H1 (cell line): Measurements from ENCODE around the gene CD38. TPM values are rescaled to one million over a fixed set of nuclear protein-coding genes. Genes with fewer than 3 reads are reported as not detected.

Source experiments
- CBX8 ChIP-seq: fragments of 300-800, 300-1000 bp; sonication (generic); IDR thresholded peaks from 2 replicates; pipeline ENCODE4 v1.7.1; 2016; ENCODE audit warnings: low read depth, low read length, borderline replicate concordance
- polyA plus RNA-seq, 7 experiments: library from polyadenylated mRNA; depleted of rRNA in 3 of 7; stranded (reverse) in 5 of 7; unstranded in 2 of 7; fragments of >200 nt in 5 of 7; fragments of 200-250 nt in 2 of 7; gene quantifications; 1 replicate in 5 of 7; 2 replicates in 1 of 7; 4 replicates in 1 of 7; pipeline versions ENCODE4 v1.2.1 to v1.2.3, GENCODE V29; 2011 to 2013; ENCODE audit warnings: missing spikeins in 2 of 7, mixed read lengths in 2 of 7
- total RNA-seq: library from RNA; stranded (reverse); fragmentation: NEBNext Ultra II Directional; extraction: Animal tissue kit (Norgen Biotek cat#: 25700); gene quantifications from 2 replicates; pipeline ENCODE4 v1.2.1, GENCODE V29; 2021
- TF ChIP-seq, protein P1 (sequence below): fragments of 300-600 bp; sonication (generic); IDR thresholded peaks from 2 replicates; pipeline ENCODE4 v1.7.1; 2012; ENCODE audit warnings: low read length, moderate library complexity, mild to moderate bottlenecking, inconsistent platforms; ENCODE audit not compliant: insufficient replicate concordance

The CD38 gene
- total and polyA plus RNA-seq, 2 of the 8 experiments (the other 6 are each of a cell fraction or from before 2014, with no cell fraction given): 0.14 to 0.24 TPM

DNA sequence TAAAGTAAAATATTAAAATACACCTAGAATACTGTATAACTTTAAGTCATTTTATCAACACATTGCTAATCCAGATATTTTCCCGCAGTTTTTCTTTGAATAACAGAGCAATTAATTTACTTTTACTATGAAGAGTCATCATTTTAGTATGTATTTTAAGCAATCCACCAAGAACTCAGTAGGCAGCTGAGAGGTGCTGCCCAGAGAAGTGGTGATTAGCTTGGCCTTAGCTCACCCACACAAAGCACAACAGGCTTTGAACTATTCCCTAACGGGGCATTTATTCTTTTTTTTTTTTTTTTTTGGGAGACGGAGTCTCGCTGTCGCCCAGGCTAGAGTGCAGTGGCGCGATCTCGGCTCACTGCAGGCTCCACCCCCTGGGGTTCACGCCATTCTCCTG is 74.4 kb downstream of the CD38 start (continued):
- TF ChIP-seq, protein P1, sequence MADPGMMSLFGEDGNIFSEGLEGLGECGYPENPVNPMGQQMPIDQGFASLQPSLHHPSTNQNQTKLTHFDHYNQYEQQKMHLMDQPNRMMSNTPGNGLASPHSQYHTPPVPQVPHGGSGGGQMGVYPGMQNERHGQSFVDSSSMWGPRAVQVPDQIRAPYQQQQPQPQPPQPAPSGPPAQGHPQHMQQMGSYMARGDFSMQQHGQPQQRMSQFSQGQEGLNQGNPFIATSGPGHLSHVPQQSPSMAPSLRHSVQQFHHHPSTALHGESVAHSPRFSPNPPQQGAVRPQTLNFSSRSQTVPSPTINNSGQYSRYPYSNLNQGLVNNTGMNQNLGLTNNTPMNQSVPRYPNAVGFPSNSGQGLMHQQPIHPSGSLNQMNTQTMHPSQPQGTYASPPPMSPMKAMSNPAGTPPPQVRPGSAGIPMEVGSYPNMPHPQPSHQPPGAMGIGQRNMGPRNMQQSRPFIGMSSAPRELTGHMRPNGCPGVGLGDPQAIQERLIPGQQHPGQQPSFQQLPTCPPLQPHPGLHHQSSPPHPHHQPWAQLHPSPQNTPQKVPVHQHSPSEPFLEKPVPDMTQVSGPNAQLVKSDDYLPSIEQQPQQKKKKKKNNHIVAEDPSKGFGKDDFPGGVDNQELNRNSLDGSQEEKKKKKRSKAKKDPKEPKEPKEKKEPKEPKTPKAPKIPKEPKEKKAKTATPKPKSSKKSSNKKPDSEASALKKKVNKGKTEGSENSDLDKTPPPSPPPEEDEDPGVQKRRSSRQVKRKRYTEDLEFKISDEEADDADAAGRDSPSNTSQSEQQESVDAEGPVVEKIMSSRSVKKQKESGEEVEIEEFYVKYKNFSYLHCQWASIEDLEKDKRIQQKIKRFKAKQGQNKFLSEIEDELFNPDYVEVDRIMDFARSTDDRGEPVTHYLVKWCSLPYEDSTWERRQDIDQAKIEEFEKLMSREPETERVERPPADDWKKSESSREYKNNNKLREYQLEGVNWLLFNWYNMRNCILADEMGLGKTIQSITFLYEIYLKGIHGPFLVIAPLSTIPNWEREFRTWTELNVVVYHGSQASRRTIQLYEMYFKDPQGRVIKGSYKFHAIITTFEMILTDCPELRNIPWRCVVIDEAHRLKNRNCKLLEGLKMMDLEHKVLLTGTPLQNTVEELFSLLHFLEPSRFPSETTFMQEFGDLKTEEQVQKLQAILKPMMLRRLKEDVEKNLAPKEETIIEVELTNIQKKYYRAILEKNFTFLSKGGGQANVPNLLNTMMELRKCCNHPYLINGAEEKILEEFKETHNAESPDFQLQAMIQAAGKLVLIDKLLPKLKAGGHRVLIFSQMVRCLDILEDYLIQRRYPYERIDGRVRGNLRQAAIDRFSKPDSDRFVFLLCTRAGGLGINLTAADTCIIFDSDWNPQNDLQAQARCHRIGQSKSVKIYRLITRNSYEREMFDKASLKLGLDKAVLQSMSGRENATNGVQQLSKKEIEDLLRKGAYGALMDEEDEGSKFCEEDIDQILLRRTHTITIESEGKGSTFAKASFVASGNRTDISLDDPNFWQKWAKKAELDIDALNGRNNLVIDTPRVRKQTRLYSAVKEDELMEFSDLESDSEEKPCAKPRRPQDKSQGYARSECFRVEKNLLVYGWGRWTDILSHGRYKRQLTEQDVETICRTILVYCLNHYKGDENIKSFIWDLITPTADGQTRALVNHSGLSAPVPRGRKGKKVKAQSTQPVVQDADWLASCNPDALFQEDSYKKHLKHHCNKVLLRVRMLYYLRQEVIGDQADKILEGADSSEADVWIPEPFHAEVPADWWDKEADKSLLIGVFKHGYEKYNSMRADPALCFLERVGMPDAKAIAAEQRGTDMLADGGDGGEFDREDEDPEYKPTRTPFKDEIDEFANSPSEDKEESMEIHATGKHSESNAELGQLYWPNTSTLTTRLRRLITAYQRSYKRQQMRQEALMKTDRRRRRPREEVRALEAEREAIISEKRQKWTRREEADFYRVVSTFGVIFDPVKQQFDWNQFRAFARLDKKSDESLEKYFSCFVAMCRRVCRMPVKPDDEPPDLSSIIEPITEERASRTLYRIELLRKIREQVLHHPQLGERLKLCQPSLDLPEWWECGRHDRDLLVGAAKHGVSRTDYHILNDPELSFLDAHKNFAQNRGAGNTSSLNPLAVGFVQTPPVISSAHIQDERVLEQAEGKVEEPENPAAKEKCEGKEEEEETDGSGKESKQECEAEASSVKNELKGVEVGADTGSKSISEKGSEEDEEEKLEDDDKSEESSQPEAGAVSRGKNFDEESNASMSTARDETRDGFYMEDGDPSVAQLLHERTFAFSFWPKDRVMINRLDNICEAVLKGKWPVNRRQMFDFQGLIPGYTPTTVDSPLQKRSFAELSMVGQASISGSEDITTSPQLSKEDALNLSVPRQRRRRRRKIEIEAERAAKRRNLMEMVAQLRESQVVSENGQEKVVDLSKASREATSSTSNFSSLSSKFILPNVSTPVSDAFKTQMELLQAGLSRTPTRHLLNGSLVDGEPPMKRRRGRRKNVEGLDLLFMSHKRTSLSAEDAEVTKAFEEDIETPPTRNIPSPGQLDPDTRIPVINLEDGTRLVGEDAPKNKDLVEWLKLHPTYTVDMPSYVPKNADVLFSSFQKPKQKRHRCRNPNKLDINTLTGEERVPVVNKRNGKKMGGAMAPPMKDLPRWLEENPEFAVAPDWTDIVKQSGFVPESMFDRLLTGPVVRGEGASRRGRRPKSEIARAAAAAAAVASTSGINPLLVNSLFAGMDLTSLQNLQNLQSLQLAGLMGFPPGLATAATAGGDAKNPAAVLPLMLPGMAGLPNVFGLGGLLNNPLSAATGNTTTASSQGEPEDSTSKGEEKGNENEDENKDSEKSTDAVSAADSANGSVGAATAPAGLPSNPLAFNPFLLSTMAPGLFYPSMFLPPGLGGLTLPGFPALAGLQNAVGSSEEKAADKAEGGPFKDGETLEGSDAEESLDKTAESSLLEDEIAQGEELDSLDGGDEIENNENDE: no peak
- TF ChIP-seq CBX8: no peak
